BLaER1 (cell line): ENCODE results near the gene TRIM67.

Experiments
- H3K27ac ChIP-seq: shearing (Covaris generic); formaldehyde crosslinking; 2 replicates; pipeline ENCODE4 v1.8.1; 2022
- H3K27me3 ChIP-seq: shearing (Covaris generic); formaldehyde crosslinking; 2 replicates; pipeline ENCODE4 v1.8.1; 2022
- H3K36me3 ChIP-seq: shearing (Covaris generic); formaldehyde crosslinking; 2 replicates; pipeline ENCODE4 v1.8.1; 2022
- H3K4me1 ChIP-seq: shearing (Covaris generic); formaldehyde crosslinking; 2 replicates; pipeline ENCODE4 v1.8.1; 2022
- H3K4me2 ChIP-seq: shearing (Covaris generic); formaldehyde crosslinking; 2 replicates; pipeline ENCODE4 v1.8.1; 2022
- H3K4me3 ChIP-seq: shearing (Covaris generic); formaldehyde crosslinking; 2 replicates; pipeline ENCODE4 v1.8.1; 2022
- H3K9ac ChIP-seq: shearing (Covaris generic); formaldehyde crosslinking; 2 replicates; pipeline ENCODE4 v1.8.1; 2022
- H3K9me3 ChIP-seq: shearing (Covaris generic); formaldehyde crosslinking; 2 replicates; pipeline ENCODE4 v1.8.1; 2022
- H4K20me1 ChIP-seq: shearing (Covaris generic); formaldehyde crosslinking; 2 replicates; pipeline ENCODE4 v1.8.1; 2022
- Cebpa-rat ChIP-seq: shearing (Covaris generic); IDR thresholded peaks from 2 replicates; pipeline ENCODE4 v1.8.1; 2022

The TRIM67 gene

GRCh38 chr1:231183639-231184590, 22.1 kb downstream of the TRIM67 start:
- no peaks in the 10 kb centered on the region for H4K20me1 ChIP-seq
- no peak overlapping the region for H3K4me3 ChIP-seq
- no peaks in the 10 kb centered on the region for H3K36me3 ChIP-seq
- no peak overlapping the region for H3K4me2 ChIP-seq
- H3K9me3 ChIP-seq, result no peaks in the 10 kb centered on the region
- no peak overlapping the region for H3K27ac ChIP-seq
- no peak for TF ChIP-seq Cebpa-rat
- H3K4me1 ChIP-seq, result no peaks in the 10 kb centered on the region
- H3K9ac ChIP-seq, result no peak overlapping the region
- no peaks in the 10 kb centered on the region for H3K27me3 ChIP-seq

- no peaks in the 10 kb centered on the region for H3K36me3 ChIP-seq
- H3K9me3 ChIP-seq, result peaks cover 5% of the 10 kb centered on the region
- H4K20me1 ChIP-seq, result no peaks in the 10 kb centered on the region
- H3K4me3 ChIP-seq, result no peak overlapping the region
- no peak for TF ChIP-seq Cebpa-rat
- no peaks in the 10 kb centered on the region for H3K4me1 ChIP-seq
- no peak overlapping the region for H3K9ac ChIP-seq
- no peak overlapping the region for H3K4me2 ChIP-seq
- no peaks in the 10 kb centered on the region for H3K27me3 ChIP-seq
- no peak overlapping the region for H3K27ac ChIP-seq
These were observed 23.0 kb downstream of the TRIM67 start for GRCh38 chr1:231184891-231185290.

- Histone ChIP-seq H3K9ac (no peak overlapping the region), H3K27me3 (no peaks in the 10 kb centered on the region), H3K9me3 (peaks cover 5% of the 10 kb centered on the region), H3K4me3 (no peak overlapping the region), H3K36me3 (no peaks in the 10 kb centered on the region), H4K20me1 (no peaks in the 10 kb centered on the region), H3K27ac (no peak overlapping the region), H3K4me2 (no peak overlapping the region), H3K4me1 (no peaks in the 10 kb centered on the region)
- TF ChIP-seq Cebpa-rat, result no peak
These were observed 23.5 kb downstream of the TRIM67 start for GRCh38 chr1:231185391-231185790.

GRCh38 chr1:231186356-231187115, 24.7 kb downstream of the TRIM67 start:
- Histone ChIP-seq H3K9me3 (peaks cover 5% of the 10 kb centered on the region), H3K4me1 (no peaks in the 10 kb centered on the region), H3K9ac (no peak overlapping the region), H3K4me3 (no peak overlapping the region), H3K4me2 (no peak overlapping the region), H4K20me1 (no peaks in the 10 kb centered on the region), H3K36me3 (no peaks in the 10 kb centered on the region), H3K27me3 (no peaks in the 10 kb centered on the region), H3K27ac (no peak overlapping the region)
- no peak for TF ChIP-seq Cebpa-rat

GRCh38 chr1:231187571-231187970, 25.7 kb downstream of the TRIM67 start:
- Histone ChIP-seq H3K36me3 (no peaks in the 10 kb centered on the region), H3K4me1 (peaks cover 4% of the 10 kb centered on the region), H3K4me2 (no peak overlapping the region), H3K27ac (no peak overlapping the region), H3K9me3 (peaks cover 5% of the 10 kb centered on the region), H3K27me3 (no peaks in the 10 kb centered on the region), H3K4me3 (no peak overlapping the region), H4K20me1 (no peaks in the 10 kb centered on the region), H3K9ac (no peak overlapping the region)
- no peak for TF ChIP-seq Cebpa-rat

GRCh38 chr1:231188072-231188471, 26.2 kb downstream of the TRIM67 start:
- no peak overlapping the region for H3K4me3 ChIP-seq
- H3K4me1 ChIP-seq, result peaks cover 9% of the 10 kb centered on the region
- H3K36me3 ChIP-seq, result no peaks in the 10 kb centered on the region
- no peak for TF ChIP-seq Cebpa-rat
- H3K4me2 ChIP-seq, result no peak overlapping the region
- H4K20me1 ChIP-seq, result no peaks in the 10 kb centered on the region
- H3K9me3 ChIP-seq, result peaks cover 5% of the 10 kb centered on the region
- H3K27me3 ChIP-seq, result no peaks in the 10 kb centered on the region
- H3K9ac ChIP-seq, result no peak overlapping the region
- H3K27ac ChIP-seq, result no peak overlapping the region

- no peaks in the 10 kb centered on the region for H3K27me3 ChIP-seq
- peaks cover 16% of the 10 kb centered on the region for H3K4me1 ChIP-seq
- no peaks in the 10 kb centered on the region for H3K36me3 ChIP-seq
- H3K9me3 ChIP-seq, result peaks cover 5% of the 10 kb centered on the region
- TF ChIP-seq Cebpa-rat, result no peak
- no peak overlapping the region for H3K4me2 ChIP-seq
- H3K27ac ChIP-seq, result no peak overlapping the region
- H4K20me1 ChIP-seq, result no peaks in the 10 kb centered on the region
- no peak overlapping the region for H3K4me3 ChIP-seq
- no peak overlapping the region for H3K9ac ChIP-seq
These were observed 26.9 kb downstream of the TRIM67 start for GRCh38 chr1:231188768-231189167.

GRCh38 chr1:231189683-231190270, 27.9 kb downstream of the TRIM67 start:
- H3K36me3 ChIP-seq, result no peaks in the 10 kb centered on the region
- no peaks in the 10 kb centered on the region for H4K20me1 ChIP-seq
- peaks cover 19% of the 10 kb centered on the region for H3K4me1 ChIP-seq
- no peak overlapping the region for H3K9ac ChIP-seq
- H3K9me3 ChIP-seq, result peaks cover 5% of the 10 kb centered on the region
- TF ChIP-seq Cebpa-rat, result no peak
- H3K4me3 ChIP-seq, result no peak overlapping the region
- no peak overlapping the region for H3K27ac ChIP-seq
- H3K4me2 ChIP-seq, result no peak overlapping the region
- H3K27me3 ChIP-seq, result no peaks in the 10 kb centered on the region

GRCh38 chr1:231190456-231190855, 28.6 kb downstream of the TRIM67 start:
- no peak overlapping the region for H3K4me2 ChIP-seq
- H3K4me3 ChIP-seq, result no peak overlapping the region
- H3K36me3 ChIP-seq, result no peaks in the 10 kb centered on the region
- no peak for TF ChIP-seq Cebpa-rat
- no peak overlapping the region for H3K9ac ChIP-seq
- no peak overlapping the region for H3K27ac ChIP-seq
- H4K20me1 ChIP-seq, result no peaks in the 10 kb centered on the region
- no peaks in the 10 kb centered on the region for H3K27me3 ChIP-seq
- peaks cover 5% of the 10 kb centered on the region for H3K9me3 ChIP-seq
- H3K4me1 ChIP-seq, result peaks cover 26% of the 10 kb centered on the region
